Esophagus squamous epithelium (tissue), 4 donors: Measurements from ENCODE around the gene PPARG.

Experiments
- POLR2A ChIP-seq, 4 donors: fragments of 450-650 bp; IDR thresholded peaks; one replicate each; pipeline ENCODE4 v1.6.1; 2017; ENCODE audit warnings: antibody characterized with exemption in 4 of 4, mild to moderate bottlenecking in 4 of 4, moderate library complexity in 3 of 4
- TF ChIP-seq, protein P1 (sequence below), 6 experiments: fragments of 450-650 bp in 4 of 6; fragments of 200-600 bp in 2 of 6; sonication (generic) in 2 of 6; IDR thresholded peaks; one replicate each; pipeline ENCODE4 v1.5.1; 2016 to 2019; ENCODE audit warnings: antibody characterized with exemption in 6 of 6, mild to moderate bottlenecking in 4 of 6, moderate library complexity in 4 of 6

DNA sequence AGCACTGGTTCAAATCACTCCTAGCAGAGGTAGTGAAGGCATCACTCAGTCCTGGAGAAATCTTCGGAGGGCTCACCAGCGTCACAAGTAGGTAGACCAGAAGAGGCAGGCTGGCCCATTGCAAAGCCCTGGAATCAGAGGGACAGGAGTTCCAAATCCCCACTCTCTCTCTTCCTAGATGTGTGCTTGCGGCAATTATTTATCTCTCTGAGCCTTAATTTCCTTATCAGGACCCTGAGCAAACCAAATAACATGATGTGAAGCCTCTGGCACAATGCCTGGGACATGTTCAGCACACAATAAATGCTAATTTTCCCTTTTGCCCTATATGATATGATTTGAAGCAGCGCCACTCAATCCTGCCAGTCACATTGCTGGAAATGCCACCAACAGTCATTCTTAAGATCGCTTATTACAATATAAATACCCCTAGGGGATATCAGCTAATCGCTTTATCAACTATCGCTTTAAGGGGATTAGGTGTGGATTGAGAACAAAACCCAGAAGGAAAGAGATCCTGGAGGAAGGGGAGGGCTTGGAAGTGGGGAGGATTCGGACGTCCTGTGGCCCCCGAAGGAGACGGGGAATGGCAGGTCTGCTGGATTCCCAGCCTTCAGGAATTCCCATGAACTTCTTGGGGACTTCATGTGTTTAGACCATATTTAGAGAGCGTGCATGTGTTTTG lies 135.9 kb downstream of the PPARG start:
- TF ChIP-seq, protein P1, sequence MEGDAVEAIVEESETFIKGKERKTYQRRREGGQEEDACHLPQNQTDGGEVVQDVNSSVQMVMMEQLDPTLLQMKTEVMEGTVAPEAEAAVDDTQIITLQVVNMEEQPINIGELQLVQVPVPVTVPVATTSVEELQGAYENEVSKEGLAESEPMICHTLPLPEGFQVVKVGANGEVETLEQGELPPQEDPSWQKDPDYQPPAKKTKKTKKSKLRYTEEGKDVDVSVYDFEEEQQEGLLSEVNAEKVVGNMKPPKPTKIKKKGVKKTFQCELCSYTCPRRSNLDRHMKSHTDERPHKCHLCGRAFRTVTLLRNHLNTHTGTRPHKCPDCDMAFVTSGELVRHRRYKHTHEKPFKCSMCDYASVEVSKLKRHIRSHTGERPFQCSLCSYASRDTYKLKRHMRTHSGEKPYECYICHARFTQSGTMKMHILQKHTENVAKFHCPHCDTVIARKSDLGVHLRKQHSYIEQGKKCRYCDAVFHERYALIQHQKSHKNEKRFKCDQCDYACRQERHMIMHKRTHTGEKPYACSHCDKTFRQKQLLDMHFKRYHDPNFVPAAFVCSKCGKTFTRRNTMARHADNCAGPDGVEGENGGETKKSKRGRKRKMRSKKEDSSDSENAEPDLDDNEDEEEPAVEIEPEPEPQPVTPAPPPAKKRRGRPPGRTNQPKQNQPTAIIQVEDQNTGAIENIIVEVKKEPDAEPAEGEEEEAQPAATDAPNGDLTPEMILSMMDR (IDR thresholded peaks at IDR 0.05) = no peak
- TF ChIP-seq POLR2A (IDR thresholded peaks at IDR 0.05) = no peak
